GM19468 (cell line): ENCODE measurements around the gene CRHR1.
"Not testable (repeated sequence)": the region's sequence is repeated elsewhere in the genome, so short reads cannot be mapped to it uniquely, and the experiment has no call there.

Experiments
- ATAC-seq: cut with Tn5 transposase; IDR thresholded peaks from one replicate; pipeline ENCODE4 v1.9.1; 2021; ENCODE audit warnings: mild to moderate bottlenecking, moderate library complexity, moderate number of reproducible peaks; ENCODE audit not compliant: unreplicated experiment; ENCODE audit errors: extremely low read depth

The CRHR1 gene

GRCh38 chr17:45855691-45856336 is 71.7 kb downstream of the CRHR1 start:
- ATAC-seq, result no peak

GRCh38 chr17:45857977-45858708 is 74.0 kb downstream of the CRHR1 start:
- no peak for ATAC-seq

- ATAC-seq, result no peak
Observed at GRCh38 chr17:45861165-45861564, 77.0 kb downstream of the CRHR1 start.

GRCh38 chr17:45862127-45862526 is 78.0 kb downstream of the CRHR1 start:
- not testable (repeated sequence) for ATAC-seq

DNA sequence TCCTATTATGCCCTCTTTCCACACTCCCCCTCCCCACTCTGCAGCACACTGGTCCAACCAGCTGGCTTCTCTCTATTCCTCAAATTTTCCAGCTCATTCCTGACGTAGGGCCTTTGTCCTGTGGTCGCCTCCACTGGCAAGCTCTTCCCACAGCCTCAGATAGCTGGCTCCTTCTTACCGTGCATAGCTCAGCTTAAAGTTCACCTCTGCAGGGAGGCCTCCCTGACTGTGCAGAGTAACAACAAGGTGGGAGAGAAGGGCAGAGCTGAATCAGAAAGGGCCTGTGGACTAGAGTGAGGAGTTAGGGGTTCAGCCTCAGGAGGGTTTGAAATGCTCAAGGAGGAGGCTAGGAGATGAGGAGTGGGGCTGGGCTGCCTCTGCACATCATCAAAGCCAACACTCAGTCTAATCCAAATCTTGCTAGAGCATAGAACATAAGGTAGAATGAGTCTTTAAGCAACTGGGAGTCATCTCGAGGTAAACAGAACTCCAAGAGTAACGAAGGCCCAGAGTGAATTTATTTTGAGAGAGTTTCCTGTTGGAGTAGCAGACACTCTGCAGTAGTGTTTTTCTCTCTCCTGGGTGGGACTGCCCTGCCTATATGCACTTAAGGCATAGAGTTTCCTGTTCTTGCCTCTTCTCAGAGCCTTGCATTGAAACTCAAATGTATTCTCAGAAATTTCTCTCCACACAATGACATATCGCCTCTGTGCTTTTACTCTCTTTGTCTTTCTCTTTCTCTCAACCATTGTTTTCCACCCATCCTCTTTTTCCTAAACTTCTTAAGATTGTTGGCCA is 79.9 kb downstream of the CRHR1 start:
- no peak for ATAC-seq

- ATAC-seq, result no peak
Observed at GRCh38 chr17:45867171-45867570, 83.1 kb downstream of the CRHR1 start.

DNA sequence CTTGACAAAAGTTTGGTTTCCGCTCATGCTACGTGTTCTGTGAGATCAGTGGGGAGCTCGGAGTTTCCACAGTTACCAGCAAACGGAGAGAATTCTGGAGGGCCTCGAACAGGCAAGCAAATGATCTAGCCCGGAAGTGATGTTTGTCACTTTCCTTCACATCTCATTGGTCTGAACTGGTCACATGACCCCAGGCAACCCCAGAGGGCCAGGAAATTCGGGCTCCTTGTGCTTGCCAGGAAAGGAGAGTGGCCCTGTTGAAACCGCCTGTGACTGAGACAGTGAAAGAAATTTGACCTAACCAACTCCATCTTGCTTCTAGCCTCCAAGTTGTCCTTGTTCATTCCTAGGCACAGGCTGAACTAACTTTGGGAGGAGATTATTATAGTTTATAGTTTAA is 83.6 kb downstream of the CRHR1 start:
- ATAC-seq, result no peak

DNA sequence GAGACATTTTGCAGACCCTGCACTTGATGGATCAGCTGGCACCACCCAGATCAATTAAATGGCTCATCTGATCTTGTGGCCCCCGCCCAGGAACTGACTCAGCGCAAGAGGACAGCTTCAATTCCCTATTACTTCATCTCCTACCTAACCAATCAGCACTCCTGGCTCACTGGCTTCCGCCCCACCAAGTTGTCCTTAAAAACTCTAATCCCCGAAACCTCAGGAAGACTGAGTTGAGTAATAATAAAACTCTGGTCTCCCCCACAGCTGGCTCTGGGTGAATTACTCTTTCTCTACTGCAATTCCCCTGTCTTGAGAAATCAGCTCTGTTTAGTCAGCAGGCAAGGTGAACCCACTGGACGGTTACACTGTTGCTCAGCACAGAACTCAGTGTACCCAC is 84.2 kb downstream of the CRHR1 start:
- ATAC-seq, result no peak

DNA sequence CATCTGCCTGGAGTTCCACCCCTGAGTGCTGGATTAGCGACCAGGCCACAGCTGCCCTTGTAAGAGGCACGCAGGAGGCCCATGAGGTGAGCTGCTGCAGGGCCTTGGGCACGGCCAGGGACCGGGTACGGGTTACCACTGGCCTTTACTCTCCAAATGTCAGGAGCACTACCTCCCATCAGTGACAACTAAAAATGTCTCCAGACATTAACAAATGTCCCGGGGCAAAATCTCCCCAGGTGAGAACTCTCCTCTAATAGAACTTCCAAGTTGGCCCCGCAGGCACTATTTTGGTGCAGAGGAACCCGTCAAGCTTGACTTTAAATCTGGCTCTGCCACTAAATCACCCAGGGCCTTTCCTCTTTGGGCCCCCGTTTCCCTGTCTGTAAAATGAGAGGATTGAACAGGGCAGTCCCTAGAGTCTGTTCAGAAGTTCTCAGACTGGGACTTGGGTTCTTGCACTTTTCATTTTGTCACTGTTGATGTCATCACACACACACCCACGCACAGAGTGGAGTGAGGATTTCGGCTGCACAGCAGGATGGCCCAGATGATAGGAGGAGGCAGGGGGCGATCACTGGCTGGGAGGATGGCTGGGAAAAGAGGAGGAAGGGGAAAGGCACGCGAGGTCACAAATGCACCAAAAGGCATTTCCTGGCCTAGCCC is 85.7 kb downstream of the CRHR1 start:
- no peak for ATAC-seq

- ATAC-seq, result no peak
Observed at GRCh38 chr17:45870342-45870974, 86.3 kb downstream of the CRHR1 start.

- no peak for ATAC-seq
Observed at GRCh38 chr17:45871718-45872117, 87.6 kb downstream of the CRHR1 start.

DNA sequence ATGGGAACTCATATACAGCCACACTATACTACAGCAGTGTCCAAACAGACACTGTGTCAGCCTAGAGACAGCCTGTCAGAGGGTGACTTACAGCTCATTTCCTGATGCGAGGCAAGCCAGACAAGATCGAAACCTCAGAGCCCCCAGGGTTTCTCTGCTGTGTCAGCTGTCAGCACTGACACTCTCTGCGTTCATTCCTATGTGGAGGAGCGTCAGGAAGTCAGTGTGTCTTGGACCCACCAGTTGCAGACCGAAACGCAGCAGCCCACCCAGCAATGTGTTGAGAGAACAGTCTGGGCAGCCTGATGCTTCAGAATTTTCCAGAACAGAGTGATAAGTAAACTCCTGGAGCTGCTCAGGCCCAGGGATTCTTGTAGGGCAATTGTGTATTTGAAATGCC is 89.6 kb downstream of the CRHR1 start:
- ATAC-seq, result no peak

GRCh38 chr17:45874151-45874550 is 90.0 kb downstream of the CRHR1 start:
- ATAC-seq, result no peak

DNA sequence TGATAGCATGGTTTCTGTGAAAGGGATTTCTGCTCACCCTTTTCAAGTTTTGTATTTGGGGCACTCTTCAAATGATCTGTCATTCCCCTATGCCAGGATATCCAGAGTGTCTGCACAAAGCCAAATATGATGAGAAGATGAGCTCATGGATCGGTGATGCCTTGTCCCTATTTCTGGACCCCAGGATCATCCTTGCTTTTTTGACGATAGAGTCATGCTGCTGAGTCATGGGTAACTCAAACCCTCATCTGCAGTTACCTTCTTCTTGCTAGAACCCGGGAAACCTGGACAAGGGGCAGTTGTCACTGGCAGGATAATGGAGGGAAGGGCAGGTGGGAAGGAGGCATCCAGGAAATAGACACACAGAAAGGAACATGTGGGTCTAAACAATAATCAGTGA is 92.4 kb downstream of the CRHR1 start:
- ATAC-seq, result no peak

- ATAC-seq, result no peak
Observed at GRCh38 chr17:45877467-45877866, 93.3 kb downstream of the CRHR1 start.

DNA sequence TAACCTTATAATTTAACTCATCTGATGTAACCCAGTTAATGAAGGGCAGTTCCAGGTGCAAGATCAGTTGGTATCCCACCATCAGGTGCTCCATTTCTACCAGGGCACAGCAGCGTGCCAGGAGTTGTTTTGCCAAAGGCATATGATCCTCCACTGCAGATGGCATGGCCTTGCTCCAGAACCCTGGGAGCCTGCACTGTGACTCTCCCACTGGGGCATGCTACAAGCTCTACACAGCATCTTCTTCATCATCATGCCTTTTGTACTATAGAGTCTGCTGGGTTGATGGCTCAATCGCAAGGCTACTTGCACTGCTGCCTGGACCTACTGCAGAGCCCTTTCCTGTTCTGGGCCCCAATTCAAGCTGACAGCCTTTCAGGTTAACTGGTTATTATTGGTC is 98.9 kb downstream of the CRHR1 start:
- ATAC-seq, result no peak
